ENCODE results near the gene FNDC3A.

FNDC3A gene

GRCh38 chr13:49098771-49099512 is 123.2 kb downstream of the FNDC3A start:
- H3K4me3 ChIP-seq (replicated peaks; ENCODE audit: low read depth, low read length), result no peak overlapping the region
- peak; percentile 47 for DNase-seq (ENCODE audit: low read depth)
- peak; percentile 42 for TF ChIP-seq CTCF (IDR thresholded peaks at IDR 0.05; ENCODE audit: low read length, missing control alignments)

DNA sequence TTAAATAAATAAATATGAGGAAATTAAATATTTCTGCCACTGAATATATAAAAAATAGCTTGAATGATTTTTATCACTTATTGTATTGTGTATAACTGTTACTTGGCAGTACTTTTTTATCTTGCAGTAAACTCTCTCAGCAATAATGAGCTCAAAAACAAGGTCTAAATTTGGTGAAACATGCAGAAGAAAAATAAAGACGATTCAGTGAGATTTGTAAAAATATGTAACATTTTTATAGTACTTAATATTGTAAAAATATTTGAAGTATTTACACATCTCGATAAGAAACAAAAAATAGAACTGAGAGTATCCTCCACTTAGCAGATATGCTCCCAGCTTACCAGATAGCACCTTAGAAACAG is 123.8 kb downstream of the FNDC3A start:
- no peak for DNase-seq (ENCODE audit: low read depth)
- no peak overlapping the region for H3K4me3 ChIP-seq (replicated peaks; ENCODE audit: low read depth, low read length)
- TF ChIP-seq CTCF (IDR thresholded peaks at IDR 0.05; ENCODE audit: low read length, missing control alignments), result no peak

- TF ChIP-seq CTCF (IDR thresholded peaks at IDR 0.05; ENCODE audit: low read length, missing control alignments), result no peak
- DNase-seq (ENCODE audit: low read depth), result no peak
- no peak overlapping the region for H3K4me3 ChIP-seq (replicated peaks; ENCODE audit: low read depth, low read length)
These were observed 125.2 kb downstream of the FNDC3A start for GRCh38 chr13:49100637-49101570.

GRCh38 chr13:49108196-49108595 is 132.5 kb downstream of the FNDC3A start:
- no peak for DNase-seq (ENCODE audit: low read depth)
- TF ChIP-seq CTCF (IDR thresholded peaks at IDR 0.05; ENCODE audit: low read length, missing control alignments), result no peak
- no peak overlapping the region for H3K4me3 ChIP-seq (replicated peaks; ENCODE audit: low read depth, low read length)

GRCh38 chr13:49110122-49110912 is 134.6 kb downstream of the FNDC3A start:
- DNase-seq (ENCODE audit: low read depth), result peak; percentile 94
- no peak for TF ChIP-seq CTCF (IDR thresholded peaks at IDR 0.05; ENCODE audit: low read length, missing control alignments)
- peak overlapping the region; percentile 71 for H3K4me3 ChIP-seq (replicated peaks; ENCODE audit: low read depth, low read length)

DNA sequence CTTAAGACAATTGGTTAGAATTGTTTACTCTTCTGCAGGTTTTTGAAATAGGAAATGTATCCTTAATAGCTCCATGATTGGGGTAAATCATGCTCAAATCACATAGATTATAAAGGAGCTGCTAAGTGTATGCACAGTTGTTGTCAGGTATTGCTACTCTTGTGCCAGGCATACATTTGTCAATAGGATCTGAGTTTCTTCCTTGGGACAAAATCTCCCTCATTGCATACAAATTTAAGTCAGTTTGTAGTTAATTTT is 135.1 kb downstream of the FNDC3A start:
- DNase-seq (ENCODE audit: low read depth), result peak; percentile 18
- no peak for TF ChIP-seq CTCF (IDR thresholded peaks at IDR 0.05; ENCODE audit: low read length, missing control alignments)
- H3K4me3 ChIP-seq (replicated peaks; ENCODE audit: low read depth, low read length), result peak overlapping the region; percentile 71

Measured in fibroblast of pulmonary artery (primary cell).